HG02798 (cell line): ENCODE data around the gene SPSB4.
A peak's percentile ranks its signal among the peaks of the same experiment; 100 is the strongest.

Experiments used
- ATAC-seq: cut with Tn5 transposase; IDR thresholded peaks from one replicate; pipeline ENCODE4 v1.9.1; 2021; ENCODE audit warnings: mild to moderate bottlenecking; ENCODE audit not compliant: unreplicated experiment, poor library complexity

SPSB4 gene

DNA sequence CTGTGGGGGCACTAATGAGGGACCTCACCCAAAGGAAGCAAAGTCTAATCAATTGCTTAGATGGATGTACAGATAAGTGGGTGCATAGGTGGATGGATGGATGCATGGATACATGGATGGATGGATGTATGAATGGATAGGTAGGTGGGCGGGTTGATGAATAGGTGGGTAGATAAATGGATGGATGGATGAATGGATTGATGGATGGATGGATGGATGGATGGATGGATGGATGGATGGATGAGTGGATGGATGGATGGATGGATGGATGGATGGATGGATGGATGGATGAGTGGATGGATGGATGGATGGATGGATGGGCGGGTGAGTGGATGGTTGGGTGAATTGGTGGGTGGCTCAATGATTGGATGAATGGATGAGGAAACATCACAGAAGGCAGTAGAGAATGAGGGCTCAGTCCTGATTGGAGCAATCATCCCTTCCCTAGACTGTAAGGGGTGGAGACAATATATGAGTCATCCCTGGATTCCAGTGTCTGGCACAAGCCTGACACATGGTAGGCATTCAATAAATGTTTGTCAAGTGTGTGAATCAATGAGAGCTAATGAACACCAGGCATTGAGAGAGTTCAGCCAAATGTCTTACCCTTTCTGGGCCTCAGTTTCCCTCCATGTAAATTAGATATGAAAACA, 140.1 kb downstream of the SPSB4 start:
- ATAC-seq, result no peak

DNA sequence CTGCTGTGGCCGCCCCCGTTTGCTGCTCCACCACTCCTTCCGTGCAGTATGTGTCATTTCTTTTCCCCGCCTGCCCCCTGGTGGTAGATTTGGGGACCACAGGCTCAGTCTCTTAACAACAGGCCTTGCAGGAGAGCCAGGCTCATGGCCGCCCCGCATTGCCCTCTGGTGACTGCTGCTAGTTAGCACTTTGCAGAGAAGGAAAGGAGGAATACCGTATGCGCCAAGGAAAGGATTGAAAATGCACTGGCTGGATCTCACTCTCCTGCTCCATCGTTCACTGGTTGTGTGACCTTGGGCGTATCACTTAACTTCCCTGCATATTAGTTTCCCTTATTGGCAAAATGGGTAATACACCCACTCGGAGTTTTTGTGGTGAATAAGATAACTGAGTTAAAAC, 141.2 kb downstream of the SPSB4 start:
- ATAC-seq, result peak; percentile 99

GRCh38 chr3:141193066-141193830, 142.1 kb downstream of the SPSB4 start:
- no peak for ATAC-seq
